Jurkat, Clone E6-1 (cell line): Measurements from ENCODE around the gene ELOVL2.
"Not testable (repeated sequence)": the region's sequence is repeated elsewhere in the genome, so short reads cannot be mapped to it uniquely, and the experiment has no call there.

Experiments used
- DNase-seq: peaks from one replicate; pipeline ENCODE4 v3.0.0-alpha.2; 2011; ENCODE audit warnings: low read depth, low spot score
- H3K4me3 ChIP-seq: 2 replicates; pipeline ENCODE4 v1.5.1; 2011; ENCODE audit warnings: mild to moderate bottlenecking, low read length, control low read depth, moderate library complexity

Gene ELOVL2

DNA sequence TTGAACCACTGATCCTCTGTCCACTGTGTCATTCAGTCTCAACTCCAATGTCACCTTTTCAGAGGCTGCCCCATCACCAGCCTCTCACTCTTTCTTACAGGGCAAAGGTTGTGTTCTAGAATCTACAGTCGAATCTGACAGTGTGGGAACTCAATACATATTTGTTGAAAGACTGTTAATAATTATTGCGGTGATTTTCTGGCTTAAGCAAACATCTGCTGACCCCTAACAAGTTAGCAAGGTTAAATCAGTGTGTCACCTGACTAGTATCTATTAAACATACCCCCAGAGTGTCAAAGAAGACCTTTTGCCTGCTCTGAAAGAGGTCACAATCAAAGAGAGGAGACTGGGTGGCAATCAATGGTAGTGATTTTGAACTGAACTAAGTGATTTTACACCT is 41.9 kb downstream of the ELOVL2 start:
- H3K4me3 ChIP-seq: no peak overlapping the region
- no peak for DNase-seq

GRCh38 chr6:10999994-11000393 is 44.1 kb downstream of the ELOVL2 start:
- H3K4me3 ChIP-seq: no peak overlapping the region
- no peak for DNase-seq

GRCh38 chr6:10995114-10995707 is 48.9 kb downstream of the ELOVL2 start:
- DNase-seq: no peak
- no peak overlapping the region for H3K4me3 ChIP-seq

DNA sequence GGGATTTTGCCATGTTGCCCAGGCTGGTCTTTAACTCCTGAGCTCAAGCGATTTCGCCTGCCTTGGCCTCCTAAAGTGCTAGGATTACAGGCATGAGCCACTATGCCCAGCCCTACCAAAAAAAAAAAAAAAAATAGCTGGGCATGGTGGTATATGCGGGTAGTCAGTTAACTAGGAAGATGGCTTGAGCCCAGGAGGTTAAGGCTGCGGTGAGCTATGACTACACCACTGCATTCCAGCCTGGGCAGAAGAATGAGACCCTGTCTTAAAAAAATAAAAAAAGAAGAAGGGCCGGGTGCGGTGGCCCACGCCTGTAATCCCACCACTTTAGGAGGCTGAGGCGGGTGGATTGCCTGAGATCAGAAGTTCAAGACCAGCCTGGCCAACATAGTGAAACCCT is 50.2 kb downstream of the ELOVL2 start:
- H3K4me3 ChIP-seq: no peak overlapping the region
- DNase-seq: no peak

GRCh38 chr6:10991115-10991514 is 53.0 kb downstream of the ELOVL2 start:
- H3K4me3 ChIP-seq: no peak overlapping the region
- no peak for DNase-seq

DNA sequence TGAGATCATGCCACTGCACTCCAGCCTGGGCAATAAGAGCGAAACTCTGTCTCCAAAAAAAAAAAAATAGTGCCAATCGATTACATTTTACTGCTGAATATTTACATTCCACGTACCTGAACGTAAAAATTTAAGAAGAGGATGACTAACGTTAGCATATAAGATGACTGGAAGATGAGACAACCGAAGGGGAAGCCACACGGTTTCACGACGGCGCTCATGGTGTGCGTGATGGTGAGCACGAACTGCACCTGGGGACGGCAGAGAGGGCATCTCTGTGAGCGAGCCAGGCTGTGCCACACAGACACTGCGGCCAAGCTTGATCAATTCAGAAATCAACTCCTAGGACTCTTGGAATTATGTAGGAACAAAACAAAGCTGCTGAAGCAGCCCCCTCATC is 54.5 kb downstream of the ELOVL2 start:
- no peak overlapping the region for H3K4me3 ChIP-seq
- DNase-seq: no peak

DNA sequence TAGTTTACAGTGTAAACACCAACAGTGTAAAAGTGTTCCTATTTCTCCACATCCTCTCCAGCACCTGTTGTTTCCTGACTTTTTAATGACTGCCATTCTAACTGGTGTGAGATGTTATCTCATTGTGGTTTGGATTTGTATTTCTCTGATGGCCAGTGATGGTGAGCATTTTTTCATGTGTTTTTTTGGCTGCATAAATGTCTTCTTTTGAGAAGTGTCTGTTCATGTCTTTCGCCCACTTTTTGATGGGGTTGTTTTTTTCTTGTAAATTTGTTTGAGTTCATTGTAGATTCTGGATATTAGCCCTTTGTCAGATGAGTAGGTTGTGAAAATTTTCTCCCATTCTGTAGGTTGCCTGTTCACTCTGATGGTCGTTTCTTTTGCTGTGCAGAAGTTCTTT is 59.1 kb downstream of the ELOVL2 start:
- H3K4me3 ChIP-seq, DNase-seq: not testable (repeated sequence)

DNA sequence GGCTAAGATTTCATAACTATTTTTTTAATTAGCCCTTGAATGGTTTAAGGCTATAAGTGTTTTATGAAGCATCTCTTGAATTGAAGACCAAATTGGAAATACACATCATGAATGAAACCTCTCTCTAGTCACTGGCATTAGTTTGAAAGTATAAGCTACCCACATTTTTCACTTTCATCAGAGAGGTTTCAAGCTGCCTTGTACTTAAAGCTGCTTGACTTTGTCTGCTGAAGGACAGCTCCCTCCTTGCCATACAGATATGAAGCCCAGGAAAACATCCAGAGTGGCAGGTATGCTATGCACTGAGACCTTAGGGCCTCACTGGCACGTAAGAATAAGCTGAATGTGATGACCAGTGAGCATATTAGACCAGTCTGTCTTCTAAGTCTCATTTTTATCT is 62.7 kb downstream of the ELOVL2 start:
- DNase-seq: no peak
- no peak overlapping the region for H3K4me3 ChIP-seq

- no peak for DNase-seq
- no peak overlapping the region for H3K4me3 ChIP-seq
These were observed 64.5 kb downstream of the ELOVL2 start for GRCh38 chr6:10979603-10980002.

DNA sequence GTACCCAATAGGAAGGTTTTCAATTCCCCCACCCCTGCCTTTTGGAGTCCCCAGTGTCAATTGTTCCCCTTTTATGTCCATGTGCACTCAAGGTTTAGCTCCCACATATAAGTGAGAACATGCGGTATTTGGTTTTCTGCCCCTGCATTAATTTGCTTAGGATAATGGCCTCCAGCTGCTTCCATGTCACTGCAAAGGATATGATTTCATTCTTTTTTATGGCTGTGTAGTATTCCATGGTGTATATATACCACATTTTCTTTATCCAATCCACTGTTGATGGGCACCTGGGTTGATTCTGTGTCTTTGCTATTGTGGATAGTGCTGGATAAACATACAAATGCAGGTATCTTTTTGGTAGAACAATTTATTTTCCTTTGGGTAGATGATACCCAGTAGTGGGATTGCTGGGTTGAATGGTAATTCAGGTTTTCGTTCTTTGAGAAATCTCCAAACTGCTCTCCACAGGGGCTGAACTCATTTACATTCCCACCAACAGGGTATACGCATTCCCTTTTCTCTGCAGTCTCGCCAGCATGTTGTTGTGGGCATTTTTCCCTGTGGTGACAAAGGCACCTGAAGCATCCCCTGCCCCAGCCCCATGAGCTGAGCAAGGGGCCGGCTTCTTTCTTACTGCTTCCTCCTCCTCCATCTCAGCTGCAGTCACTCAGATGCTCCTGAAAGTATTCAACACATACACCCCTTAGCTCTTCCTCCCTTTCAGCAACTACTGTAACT is 66.7 kb downstream of the ELOVL2 start:
- no peak overlapping the region for H3K4me3 ChIP-seq
- no peak for DNase-seq

GRCh38 chr6:10976571-10976970 is 67.5 kb downstream of the ELOVL2 start:
- no peak overlapping the region for H3K4me3 ChIP-seq
- DNase-seq: no peak

- H3K4me3 ChIP-seq: no peak overlapping the region
- DNase-seq: no peak
These were observed 71.9 kb downstream of the ELOVL2 start for GRCh38 chr6:10972196-10972595.

GRCh38 chr6:10970731-10971130 is 73.4 kb downstream of the ELOVL2 start:
- no peak for DNase-seq
- H3K4me3 ChIP-seq: no peak overlapping the region

DNA sequence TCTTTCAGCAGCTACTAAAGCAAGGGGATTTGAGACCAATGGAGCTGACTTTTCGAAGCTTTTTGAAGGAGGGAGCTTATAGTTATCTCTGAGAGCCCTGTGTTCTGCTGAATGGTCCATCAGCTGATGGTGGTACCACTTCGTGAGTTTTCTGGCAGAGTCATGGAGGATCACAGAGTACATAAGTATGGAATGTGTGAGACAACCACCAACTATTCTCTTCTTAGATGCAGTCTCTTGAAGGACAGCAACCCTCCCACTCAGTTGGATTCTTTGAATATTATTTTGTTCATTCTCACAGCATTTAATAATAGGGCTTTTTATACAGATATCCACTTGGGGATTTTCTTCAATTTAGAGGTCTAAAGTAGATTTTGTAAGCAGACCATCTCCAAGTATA is 75.3 kb downstream of the ELOVL2 start:
- no peak overlapping the region for H3K4me3 ChIP-seq
- DNase-seq: no peak

GRCh38 chr6:10964684-10965083 is 79.4 kb downstream of the ELOVL2 start:
- no peak for DNase-seq
- no peak overlapping the region for H3K4me3 ChIP-seq

DNA sequence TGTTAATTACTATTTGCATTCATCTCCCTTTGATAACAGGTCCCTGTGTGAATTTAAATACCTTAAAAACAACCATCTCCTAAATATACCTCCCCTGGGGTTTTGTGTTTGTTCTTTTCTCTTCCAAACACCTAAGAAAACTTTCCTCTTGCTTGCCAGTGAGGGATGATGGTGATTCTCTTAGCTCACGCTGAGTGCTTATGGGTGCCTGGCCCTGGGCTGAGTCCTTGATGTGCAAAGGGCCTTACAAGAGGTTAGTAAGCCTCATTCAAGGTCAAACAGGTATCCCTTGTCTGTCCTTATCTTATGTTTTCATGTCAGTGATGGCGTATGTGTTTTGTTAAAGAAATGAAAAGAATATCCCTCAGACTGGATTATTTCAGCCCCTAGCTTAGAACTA is 81.0 kb downstream of the ELOVL2 start:
- H3K4me3 ChIP-seq: no peak overlapping the region
- no peak for DNase-seq

GRCh38 chr6:10962673-10963072 is 81.4 kb downstream of the ELOVL2 start:
- DNase-seq: no peak
- no peak overlapping the region for H3K4me3 ChIP-seq

DNA sequence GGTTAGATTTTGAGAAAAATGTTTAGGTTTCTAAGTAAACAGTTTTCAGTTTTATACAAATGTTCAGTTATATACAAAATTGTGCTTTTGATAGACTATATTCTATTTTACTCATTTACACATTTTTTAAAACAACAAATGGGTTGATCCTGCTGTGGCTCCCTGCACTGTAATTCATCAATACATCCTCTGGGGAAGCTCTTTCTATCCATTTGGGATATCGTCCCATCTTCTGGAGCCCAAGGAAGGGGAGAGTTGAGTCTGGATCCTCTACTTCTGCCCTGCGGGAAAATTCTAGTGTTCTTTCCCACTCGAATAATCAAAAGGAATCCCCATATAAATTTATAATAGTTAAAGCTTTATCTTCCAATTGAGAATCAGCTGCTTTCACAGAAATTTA is 82.3 kb downstream of the ELOVL2 start:
- no peak overlapping the region for H3K4me3 ChIP-seq
- no peak for DNase-seq

DNA sequence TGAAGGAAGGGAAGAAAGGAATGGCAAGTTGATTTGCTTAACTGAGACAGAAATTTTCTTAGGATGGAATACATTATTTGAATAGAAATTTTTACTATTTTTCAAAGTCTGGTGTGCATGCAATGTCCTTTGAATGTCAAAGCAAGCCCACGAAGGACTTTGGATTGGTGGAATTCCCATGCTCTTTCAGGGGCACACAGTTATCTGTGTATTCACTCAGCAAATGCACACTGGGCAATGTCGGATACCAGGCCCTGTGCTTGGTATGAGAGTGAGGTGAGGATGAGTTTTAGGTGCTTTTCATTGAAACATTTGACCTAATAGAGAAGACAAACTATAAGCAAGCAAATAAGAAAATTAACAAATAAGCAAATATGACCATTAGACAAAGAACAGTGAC is 83.9 kb downstream of the ELOVL2 start:
- no peak for DNase-seq
- H3K4me3 ChIP-seq: no peak overlapping the region

- no peak overlapping the region for H3K4me3 ChIP-seq
- no peak for DNase-seq
These were observed 86.7 kb downstream of the ELOVL2 start for GRCh38 chr6:10957414-10957886.

- no peak for DNase-seq
These were observed 87.3 kb downstream of the ELOVL2 start for GRCh38 chr6:10956776-10957175.

More at GRCh38 chr6:10956776-10957175, 87.3 kb downstream of the ELOVL2 start:
- H3K4me3 ChIP-seq: no peak overlapping the region
